ENCODE measurements around the gene USH1C. TPM values are rescaled to one million over a fixed set of nuclear protein-coding genes. Genes with fewer than 3 reads are reported as not detected.

USH1C gene
- total RNA-seq, 1 donor from 2014 or later, result 5.3 TPM

- no peak for DNase-seq (ENCODE audit: low spot score)
Observed at GRCh38 chr11:17550450-17551346, 6.5 kb upstream of the USH1C start.

GRCh38 chr11:17548444-17548843, 4.2 kb upstream of the USH1C start:
- no peak for DNase-seq (ENCODE audit: low spot score)

GRCh38 chr11:17547932-17548331, 3.7 kb upstream of the USH1C start:
- no peak for DNase-seq (ENCODE audit: low spot score)

GRCh38 chr11:17547051-17547577, 2.9 kb upstream of the USH1C start, which contains the start of gene OTOG:
Gene OTOG (plus strand): TSS chr11:17547259. CDS start chr11:17547373, 114 bp downstream.
- no peak for DNase-seq (ENCODE audit: low spot score)

GRCh38 chr11:17546240-17546639, 2.0 kb upstream of the USH1C start:
- DNase-seq (ENCODE audit: low spot score), result no peak

- no peak for DNase-seq (ENCODE audit: low spot score)
Observed at GRCh38 chr11:17543574-17544180, 539 bp downstream of the USH1C start.

GRCh38 chr11:17543041-17543440, 1.2 kb downstream of the USH1C start:
- no peak for DNase-seq (ENCODE audit: low spot score)

- DNase-seq (ENCODE audit: low spot score), result no peak
Observed at GRCh38 chr11:17542249-17542648, 2.0 kb downstream of the USH1C start.

- no peak for DNase-seq (ENCODE audit: low spot score)
Observed at GRCh38 chr11:17541330-17541885, 2.8 kb downstream of the USH1C start.

GRCh38 chr11:17540807-17541206, 3.4 kb downstream of the USH1C start:
- DNase-seq (ENCODE audit: low spot score), result no peak

GRCh38 chr11:17538731-17539130, 5.5 kb downstream of the USH1C start:
- DNase-seq (ENCODE audit: low spot score), result no peak

- no peak for DNase-seq (ENCODE audit: low spot score)
Observed at GRCh38 chr11:17538054-17538453, 6.2 kb downstream of the USH1C start.

GRCh38 chr11:17537261-17537660, 7.0 kb downstream of the USH1C start:
- DNase-seq (ENCODE audit: low spot score), result no peak

GRCh38 chr11:17535488-17535887, 8.7 kb downstream of the USH1C start:
- no peak for DNase-seq (ENCODE audit: low spot score)

- no peak for DNase-seq (ENCODE audit: low spot score)
Observed at GRCh38 chr11:17533778-17534415, 10.3 kb downstream of the USH1C start.

- no peak for DNase-seq (ENCODE audit: low spot score)
Observed at GRCh38 chr11:17533341-17533740, 10.9 kb downstream of the USH1C start.

GRCh38 chr11:17532784-17533183, 11.4 kb downstream of the USH1C start:
- DNase-seq (ENCODE audit: low spot score), result no peak

- peak; percentile 86 for DNase-seq (ENCODE audit: low spot score)
Observed at GRCh38 chr11:17531636-17532113, 12.5 kb downstream of the USH1C start.

- no peak for DNase-seq (ENCODE audit: low spot score)
Observed at GRCh38 chr11:17531071-17531600, 13.1 kb downstream of the USH1C start.

GRCh38 chr11:17529844-17530185, 14.4 kb downstream of the USH1C start:
- no peak for DNase-seq (ENCODE audit: low spot score)
